Measurements from ENCODE around the gene RESP18. TPM values are rescaled to one million over a fixed set of nuclear protein-coding genes. Genes with fewer than 3 reads are reported as not detected.

RESP18 gene
- polyA plus RNA-seq, 1 of the 3 experiments (the other 2 are of a cell fraction) = not detected

- Histone ChIP-seq H3K9me2 (no peaks in the 10 kb centered on the region), H4K20me1 (ENCODE audit: insufficient read depth) (no peaks in the 10 kb centered on the region), H3K79me2 (ENCODE audit: insufficient read depth) (peaks cover 9% of the 10 kb centered on the region; the same call in 1 of the 2 replicates), H3K9me3 (no peaks in the 10 kb centered on the region), H3K27me3 (ENCODE audit: insufficient read depth) (no peaks in the 10 kb centered on the region), H3K27ac (ENCODE audit: low read depth in 2 of 2, low read length in 1 of 2) (peak overlapping the region; percentile 78 to 88; a peak in 3 of 4 replicates), H2AFZ (ENCODE audit: low read depth) (peak overlapping the region; percentile 38), H3F3A (replicated peaks; ENCODE audit: insufficient read depth) (peaks cover 13% of the 10 kb centered on the region), H3K4me1 (ENCODE audit: control insufficient read depth in 1 of 2, insufficient read depth in 2 of 2, low read depth in 1 of 2, low read length in 1 of 2) (peaks cover 17 to 24% of the 10 kb centered on the region in 2 experiments), H3K4me2 (peak overlapping the region; percentile 95), H3K9ac (peak overlapping the region; percentile 87), H3K36me3 (replicated peaks in 1 of 2; ENCODE audit: control insufficient read depth in 1 of 2, insufficient read depth in 2 of 2, low read length in 1 of 2) (peaks cover 14 to 35% of the 10 kb centered on the region in 2 experiments), H3K4me3 (ENCODE audit: low read depth in 2 of 2, low read length in 1 of 2) (peak overlapping the region; percentile 69 to 82)
- DNase-seq = no peak
- CTCF ChIA-PET = interaction anchor here (1.0 to 15.4 kb wide), 9 partner anchors 12 to 250 kb away, joined by 3 to 312 read pairs (median 4); no protein-coding TSS in a partner anchor
- TF ChIP-seq ZBTB33 (IDR thresholded peaks at IDR 0.05; ENCODE audit: borderline replicate concordance, low read depth) (no peak), SIN3A (IDR thresholded peaks at IDR 0.05; ENCODE audit: borderline replicate concordance, low read depth, low read length) (no peak), FOXM1 (IDR thresholded peaks at IDR 0.05; ENCODE audit: low read depth) (no peak), NFIC (IDR thresholded peaks at IDR 0.05; ENCODE audit: borderline replicate concordance) (no peak), EZH2phosphoT487 (IDR thresholded peaks at IDR 0.05; ENCODE audit: borderline replicate concordance, low read depth) (no peak), FOXJ3 (CRISPR knock-in tag; IDR thresholded peaks at IDR 0.05) (no peak), YY1 (IDR thresholded peaks at IDR 0.05; ENCODE audit: low read depth) (no peak), PBX3 (IDR thresholded peaks at IDR 0.05) (no peak), CTCF (IDR thresholded peaks at IDR 0.05) (no peak), ELF1 (IDR thresholded peaks at IDR 0.05) (no peak), TCF12 (IDR thresholded peaks at IDR 0.05) (no peak), CHD2 (IDR thresholded peaks at IDR 0.05; ENCODE audit: low read length, partially characterized antibody) (no peak), GATA2 (CRISPR knock-in tag; IDR thresholded peaks at IDR 0.05) (no peak), IRF3 (IDR thresholded peaks at IDR 0.05; ENCODE audit: low read depth, low read length) (no peak), JUND (IDR thresholded peaks at IDR 0.05) (no peak)
- 58% methylated on average over 12 of the region's 12 CpGs for WGBS (ENCODE audit: low lambda C conversion rate)
- POLR2A ChIA-PET = interaction anchor here (1.6 to 1.7 kb wide), 2 partner anchors 15 to 61 kb away, joined by 6 read pairs; partner anchors contain the start of gene ABCB6
Observed at GRCh38 chr2:219279916-219280516, 52.5 kb downstream of the RESP18 start.

Data from SK-N-SH (cell line).